NCI-H69 (cell line): Measurements from ENCODE around the gene FGFR1OP2.
"Not testable (repeated sequence)": the region's sequence is repeated elsewhere in the genome, so short reads cannot be mapped to it uniquely, and the experiment has no call there.

Experiments
- DNase-seq: peaks from one replicate; lab custom pipeline; 2025; lab: John Stamatoyannopoulos, UW

Gene FGFR1OP2

DNA sequence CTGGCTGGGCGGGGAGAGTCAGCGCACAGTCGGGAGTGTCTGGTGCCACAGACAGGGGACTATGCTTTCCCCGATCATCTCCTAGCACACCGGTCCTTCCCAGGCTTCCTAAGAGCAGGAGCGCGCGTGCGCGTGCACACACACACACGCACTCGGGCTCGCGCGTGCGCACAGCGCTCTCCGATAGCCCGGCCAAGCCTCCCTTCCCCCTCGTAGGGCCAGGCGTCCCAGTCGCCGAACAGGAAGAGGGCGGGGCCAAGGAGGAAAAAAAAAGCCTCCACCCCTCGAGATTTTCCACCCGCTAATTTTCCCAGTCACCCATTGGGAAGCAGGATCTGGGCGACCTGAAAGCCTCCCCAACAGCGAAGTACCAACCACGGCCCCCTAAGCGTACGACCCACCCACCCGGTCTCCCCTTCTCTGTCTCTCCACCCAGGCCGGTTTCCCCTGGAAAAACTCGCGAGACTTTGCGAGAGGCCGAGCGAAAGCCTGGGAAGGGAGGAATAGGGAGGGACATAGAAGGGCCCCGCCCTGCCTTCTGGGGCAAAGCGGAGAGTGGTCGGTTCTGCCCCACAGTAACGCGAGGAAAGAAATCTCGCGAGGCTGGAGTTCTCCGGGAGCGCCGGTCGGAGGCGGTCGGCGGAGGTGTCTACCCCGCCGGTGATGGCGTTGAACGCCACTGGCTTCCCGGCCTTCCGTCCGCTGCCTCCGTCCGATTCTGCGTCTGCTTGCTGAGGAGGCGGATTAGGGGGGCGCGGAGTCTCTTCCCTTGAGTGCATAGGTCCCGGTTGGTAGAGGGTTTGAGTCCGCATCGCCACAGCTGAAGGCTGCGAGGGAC is at the start of gene FGFR1OP2, which contains the start of gene INTS13:
Gene FGFR1OP2 (plus strand): TSS at position 608 of the 838 bp plus-strand sequence. CDS start 15,689 bp downstream, outside the sequence.
Gene INTS13 (minus strand): TSS at position 119 of the 838 bp plus-strand sequence. CDS start 1,178 bp downstream, outside the sequence.
- peak; percentile 96 for DNase-seq

DNA sequence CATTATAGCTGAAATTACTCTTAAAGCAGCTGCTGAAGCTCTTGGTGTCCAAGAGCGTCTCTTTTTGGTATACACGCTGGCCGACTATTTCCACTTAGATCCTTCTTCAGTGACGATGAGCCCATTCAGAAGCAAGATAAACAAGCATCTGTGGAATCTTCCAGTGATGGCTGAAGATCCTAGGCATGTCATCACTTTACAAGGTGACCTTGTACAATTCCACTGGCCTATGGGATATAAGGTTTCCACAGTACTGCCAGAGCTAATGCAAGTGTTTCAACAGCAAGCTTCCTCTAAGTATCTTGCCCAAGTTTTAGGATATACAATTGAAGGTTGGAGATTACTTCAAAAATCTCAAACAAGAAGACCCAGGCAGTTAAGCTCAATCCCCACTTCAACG is 47.5 kb upstream of the FGFR1OP2 start:
- no peak for DNase-seq

DNA sequence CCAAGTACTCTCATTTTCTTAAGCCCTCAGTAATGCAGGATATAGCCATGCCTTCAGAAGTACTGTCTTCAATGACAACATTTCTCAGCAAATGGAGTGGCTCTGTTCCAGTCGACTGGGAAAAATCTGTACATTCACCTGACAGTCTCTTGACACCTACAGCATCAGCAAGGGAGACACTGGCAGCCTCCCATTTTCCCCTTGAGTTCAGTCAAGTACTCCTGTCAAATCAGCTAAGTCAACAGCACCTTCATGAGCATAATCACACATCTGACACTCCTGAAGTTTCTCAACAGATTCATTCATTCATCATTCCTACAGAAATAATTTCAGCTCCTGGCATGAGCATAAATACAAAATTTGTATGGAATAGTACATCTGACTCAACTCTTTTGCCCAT is 46.6 kb upstream of the FGFR1OP2 start:
- no peak for DNase-seq

DNA sequence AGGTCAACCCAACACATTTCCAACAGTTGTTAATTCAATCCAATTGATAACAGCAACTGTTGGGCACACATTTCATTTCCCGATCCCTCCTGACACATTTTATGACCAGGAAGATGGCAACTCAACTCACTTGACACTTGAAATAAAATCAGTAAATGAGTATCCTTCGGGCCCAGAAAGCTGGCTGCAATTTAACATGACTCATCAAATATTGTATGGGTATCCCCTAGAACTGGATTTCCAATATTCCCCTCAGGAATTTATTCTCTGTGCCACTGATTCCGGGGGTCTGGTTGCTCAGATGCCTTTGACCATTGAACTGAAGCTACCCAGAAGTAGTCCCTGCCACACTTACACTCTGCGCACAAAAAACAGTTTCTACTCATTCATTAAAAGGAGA is 42.6 kb upstream of the FGFR1OP2 start:
- DNase-seq, result no peak

DNA sequence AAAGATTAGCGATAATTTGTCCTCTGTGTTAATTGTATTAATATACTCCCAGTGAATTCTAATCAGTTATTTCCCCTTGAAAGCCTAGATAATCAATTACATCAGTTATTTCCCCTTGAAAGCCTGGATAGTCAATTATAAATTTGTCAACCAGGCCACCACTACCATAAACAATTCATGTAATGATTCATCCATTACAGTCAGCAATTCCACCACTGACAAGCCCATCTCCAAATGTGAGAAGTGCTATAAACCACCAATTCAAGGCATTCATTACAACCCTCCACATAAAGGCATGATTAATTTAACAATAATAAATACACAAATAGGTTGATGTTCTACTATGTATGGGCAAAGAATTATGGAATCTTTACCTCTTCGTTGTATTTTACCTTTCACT is 41.4 kb upstream of the FGFR1OP2 start:
- no peak for DNase-seq

DNA sequence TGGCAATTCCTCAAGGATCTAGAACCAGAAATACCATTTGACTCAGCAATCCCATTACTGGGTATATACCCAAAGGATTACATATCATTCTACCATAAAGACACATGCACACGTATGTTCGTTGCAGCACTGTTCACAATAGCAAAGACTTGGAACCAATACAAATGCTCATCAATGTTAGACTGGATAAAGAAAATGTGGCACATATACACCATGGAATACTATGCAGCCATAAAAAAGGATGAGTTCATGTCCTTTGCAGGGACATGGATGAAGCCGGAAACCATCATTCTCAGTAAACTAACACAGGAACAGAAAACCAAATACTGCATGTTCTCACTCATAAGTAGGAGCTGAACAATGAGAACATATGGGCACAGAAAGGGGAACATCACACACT is 34.9 kb upstream of the FGFR1OP2 start:
- not testable (repeated sequence) for DNase-seq

DNA sequence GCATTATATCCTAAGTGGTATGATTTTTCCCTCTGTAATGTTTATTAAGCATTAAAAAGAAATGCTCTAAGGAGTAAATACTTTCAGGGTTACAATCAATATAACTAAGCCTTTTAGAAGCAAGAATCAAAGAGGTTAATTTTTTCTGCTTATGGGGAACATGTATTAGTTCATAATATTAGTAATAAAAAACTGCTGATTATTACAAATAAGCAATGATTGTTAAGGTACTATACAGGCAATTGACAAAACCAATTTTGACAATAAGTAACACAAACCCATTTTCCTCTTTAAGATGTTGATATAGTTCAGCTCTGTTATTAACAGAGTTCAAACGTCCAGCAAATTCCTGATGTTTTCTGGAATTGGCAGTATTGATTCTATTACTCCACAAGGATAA is 32.2 kb upstream of the FGFR1OP2 start:
- DNase-seq, result no peak

DNA sequence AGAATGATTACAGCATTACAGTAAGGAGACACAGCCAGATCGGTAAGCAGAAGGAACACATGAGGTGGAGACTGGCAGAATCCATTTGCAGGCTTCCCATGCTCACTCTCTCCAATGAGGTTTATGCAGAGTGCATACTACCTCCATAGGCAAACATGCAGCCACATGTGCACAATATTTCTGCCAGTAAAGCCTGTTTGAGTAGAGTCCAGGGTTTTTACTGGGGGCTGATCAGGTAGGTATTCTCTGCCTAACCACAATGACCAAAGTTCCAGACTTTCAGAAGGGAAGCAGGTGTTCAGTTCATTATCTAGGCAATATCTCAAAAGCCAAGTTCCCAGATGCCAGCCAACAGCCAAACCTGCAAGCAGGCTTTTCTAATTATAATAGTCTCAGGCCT is 31.6 kb upstream of the FGFR1OP2 start:
- DNase-seq, result peak; percentile 1

DNA sequence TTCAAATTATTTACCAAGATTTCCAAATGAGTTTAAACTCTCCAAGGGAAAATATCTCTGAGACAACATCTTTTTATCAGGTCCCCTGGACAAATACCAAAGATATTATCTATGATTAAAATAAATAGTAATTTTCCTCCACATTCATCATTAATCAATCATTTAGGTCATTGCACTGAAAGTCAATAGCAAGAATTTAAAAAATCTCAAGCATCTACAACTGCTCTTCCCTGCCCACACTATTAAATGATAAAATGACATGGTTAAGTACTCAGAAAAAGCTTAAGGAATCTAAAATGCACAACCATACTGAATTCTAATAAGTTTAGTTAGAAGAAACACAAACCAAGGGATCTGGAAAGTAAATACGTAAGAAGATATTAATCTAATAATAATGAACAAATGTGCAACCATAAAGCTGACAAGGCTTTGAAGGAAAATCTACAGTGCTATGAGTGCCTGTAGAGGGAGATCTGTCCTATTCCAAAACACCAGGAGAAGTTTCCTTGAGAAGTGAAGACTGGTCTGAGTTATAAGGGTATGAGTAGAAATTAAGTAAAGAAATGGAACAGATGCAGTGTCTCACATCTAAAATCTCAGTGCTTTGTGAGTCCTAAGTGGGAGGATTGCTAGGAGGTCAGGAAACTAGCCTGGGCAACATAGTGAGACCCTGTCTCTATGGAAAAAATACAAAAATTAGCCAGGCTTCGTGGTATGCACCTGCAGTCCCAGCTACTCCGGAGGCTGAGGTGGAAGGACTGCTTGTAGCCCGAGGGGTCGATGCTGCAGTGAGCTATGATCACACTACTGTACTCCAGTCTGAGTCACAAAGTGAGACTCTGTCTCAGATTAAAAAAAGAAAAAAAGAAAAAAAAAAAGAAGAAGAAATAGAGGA is 19.7 kb upstream of the FGFR1OP2 start:
- no peak for DNase-seq

DNA sequence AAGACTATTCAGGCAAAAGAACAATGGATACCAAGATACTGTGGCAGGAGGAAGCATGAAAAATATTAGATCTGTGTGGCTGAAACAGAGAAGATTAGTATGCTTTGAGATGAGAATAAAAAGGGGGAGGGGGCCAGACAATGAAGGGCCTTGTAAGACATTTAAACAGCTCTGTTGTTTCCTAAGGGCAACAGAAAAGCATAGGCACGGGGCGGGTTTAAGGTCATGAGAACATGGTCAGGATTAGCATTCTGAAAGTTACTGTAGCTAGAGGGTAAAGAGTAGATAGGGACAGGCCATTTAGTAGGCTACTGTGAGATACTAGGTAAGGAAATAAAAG is 19.1 kb upstream of the FGFR1OP2 start:
- DNase-seq, result no peak

DNA sequence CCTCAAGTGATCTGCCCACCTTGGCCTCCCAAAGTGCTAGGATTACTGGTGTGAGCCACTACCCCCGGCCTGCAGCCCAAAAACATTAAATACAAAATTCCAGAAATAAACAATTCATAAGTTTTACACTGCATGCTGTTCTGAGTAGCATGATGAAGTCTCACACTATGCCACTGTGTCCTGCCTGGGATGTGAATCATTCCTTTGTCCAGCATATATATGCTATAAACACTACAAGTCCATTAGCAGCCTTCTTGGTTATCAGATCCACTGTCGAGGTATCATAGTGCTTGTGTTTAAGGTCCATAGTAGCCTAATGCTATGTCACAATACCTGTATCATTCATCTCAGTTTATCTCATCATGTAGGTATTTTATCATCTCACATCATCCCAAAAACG is 16.4 kb upstream of the FGFR1OP2 start:
- no peak for DNase-seq

DNA sequence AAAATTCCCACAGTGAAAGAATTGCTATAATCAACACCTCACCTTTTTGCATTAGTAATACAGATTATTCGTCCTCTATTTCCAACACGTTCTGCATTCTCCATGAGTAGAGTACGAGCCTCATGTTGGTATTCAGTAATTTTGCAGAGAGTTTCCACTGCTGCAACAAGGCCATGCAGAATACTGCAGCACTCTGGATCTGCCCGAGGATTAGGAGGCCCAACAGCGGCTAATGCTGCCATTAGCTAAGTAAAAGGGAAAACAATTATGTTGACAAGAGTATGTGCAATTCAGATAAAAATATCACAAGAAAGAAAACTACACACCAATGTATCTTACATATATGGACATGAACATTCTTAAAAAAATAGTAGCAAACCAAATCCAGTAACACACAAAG is 9.6 kb upstream of the FGFR1OP2 start:
- no peak for DNase-seq

DNA sequence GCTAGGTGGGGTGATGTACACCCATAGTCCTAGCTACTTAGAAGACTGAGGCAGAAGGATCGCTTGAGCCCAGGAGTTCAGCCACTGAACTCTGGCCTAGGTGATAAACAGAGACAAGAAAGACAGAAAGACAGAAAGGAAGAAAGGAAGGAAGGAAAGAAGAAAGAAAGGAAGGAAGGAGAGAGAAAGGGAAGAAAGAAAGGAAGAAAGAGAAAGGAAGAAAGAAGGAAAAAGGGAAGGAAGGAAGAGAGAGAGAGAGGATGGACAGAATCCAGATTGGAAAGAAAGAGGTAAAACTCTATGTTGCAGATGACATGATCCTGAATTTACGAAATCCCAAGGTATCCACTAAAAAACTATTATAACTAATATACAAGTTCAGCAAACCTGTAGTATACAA is 8.7 kb upstream of the FGFR1OP2 start:
- no peak for DNase-seq

DNA sequence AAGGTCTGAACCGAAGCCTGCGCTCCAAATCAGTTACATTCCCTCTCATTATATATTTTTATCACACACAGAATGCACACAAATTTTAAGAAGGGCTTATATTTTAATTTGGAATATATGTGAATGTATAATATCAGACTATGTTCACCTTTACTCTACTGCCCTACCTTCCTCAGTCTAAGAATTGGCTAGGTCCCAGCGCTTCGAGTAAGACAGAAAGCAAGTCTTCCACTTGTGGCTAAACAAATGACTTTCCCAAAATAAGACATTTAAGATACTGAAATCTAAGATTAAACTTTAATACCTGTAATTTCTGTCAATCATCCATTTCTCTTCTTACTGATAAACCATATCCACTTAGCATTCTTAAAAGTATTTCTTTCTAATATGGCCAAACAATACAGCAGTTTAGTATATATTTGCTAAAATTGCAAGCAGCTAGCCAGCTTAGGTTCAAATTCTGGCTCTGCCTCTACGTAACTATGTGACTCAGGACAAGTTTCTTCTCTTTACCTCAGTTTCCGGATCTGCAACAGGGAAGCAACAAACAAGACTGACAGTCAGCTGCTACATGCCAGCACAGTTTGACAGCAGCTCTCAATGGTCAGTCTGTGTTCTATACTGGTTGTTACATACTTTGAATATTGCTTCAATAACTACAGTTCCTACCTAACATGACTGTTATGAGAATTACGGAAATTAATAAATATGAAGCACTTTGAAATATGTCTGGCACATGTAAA is 2.5 kb upstream of the FGFR1OP2 start:
- DNase-seq, result no peak

DNA sequence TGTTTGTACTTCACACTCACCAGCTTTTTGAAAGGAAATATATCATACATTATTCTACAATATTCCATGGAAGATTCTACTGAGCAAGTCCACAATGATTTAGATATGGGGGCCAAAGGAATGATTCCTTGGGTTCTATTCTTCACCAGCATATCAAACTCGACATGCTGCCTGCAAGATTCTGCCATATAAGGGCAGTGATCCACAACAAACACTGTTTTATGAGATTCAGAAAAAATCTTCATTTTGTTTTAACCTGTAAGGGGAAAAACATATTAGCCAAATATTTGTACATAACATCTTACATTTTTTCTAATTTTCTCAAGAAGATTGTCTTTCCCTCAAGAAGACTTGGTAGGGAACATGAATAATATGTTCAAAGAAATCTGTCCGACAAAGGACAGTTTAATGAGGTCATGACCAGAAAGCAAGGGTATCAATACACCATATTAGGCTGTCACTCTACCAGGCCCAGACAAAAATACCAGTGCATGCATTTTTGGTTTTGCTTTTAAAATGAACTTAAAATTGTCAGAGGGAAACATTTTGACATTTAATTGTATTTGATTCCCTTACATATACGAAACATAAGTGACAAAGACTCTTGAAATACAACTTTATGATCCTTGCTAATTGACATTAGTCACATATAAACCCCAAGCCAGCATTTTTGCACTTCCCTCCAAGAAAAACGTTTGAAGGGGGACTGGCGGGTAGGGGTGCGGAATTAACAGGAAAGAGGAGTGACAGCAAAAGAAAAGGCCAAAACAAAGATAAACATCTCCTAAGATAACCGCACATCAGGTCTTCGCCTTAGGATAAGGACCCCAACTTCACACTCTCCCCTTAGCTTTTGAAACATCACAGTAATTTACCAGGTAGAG is 1.5 kb upstream of the FGFR1OP2 start:
- no peak for DNase-seq

DNA sequence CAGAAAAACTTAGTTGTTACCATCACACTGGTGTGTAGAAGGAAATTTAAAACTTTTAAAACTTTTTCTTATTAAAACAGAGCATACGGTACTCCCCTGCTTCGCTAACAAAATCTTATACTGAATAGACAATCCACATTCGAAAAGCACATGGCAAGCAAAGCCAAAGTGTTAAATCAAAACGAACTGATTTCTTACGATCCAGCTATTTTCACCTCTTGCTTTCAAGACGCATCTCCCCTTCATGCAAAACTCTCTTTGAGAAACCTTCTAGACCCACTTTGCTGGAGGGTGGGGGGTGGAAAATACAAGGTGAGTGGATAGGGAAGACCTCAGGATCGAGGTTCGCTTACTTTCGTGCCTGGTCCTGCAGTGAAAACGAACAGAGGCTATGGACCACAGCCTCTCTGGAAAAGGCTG is 817 bp upstream of the FGFR1OP2 start:
- DNase-seq, result no peak

DNA sequence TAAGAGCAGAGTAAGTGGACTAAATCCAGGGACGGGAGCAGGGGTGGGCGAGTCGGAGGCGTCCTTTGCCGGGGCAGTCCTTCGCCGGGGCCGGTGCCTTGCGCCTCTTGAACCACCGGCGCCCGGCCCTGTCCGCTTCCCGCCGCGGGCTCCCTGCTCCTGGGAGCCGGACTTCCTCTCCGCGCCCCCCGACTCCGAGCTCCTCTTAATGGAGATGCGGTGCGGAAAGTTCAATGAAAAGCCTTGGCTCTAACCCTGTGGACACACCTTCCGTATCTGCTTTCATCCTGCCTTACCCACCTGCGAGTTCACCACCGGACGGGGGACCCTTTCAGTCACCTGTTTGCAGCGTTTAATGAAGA is 412 bp downstream of the FGFR1OP2 start:
- DNase-seq, result peak; percentile 65

DNA sequence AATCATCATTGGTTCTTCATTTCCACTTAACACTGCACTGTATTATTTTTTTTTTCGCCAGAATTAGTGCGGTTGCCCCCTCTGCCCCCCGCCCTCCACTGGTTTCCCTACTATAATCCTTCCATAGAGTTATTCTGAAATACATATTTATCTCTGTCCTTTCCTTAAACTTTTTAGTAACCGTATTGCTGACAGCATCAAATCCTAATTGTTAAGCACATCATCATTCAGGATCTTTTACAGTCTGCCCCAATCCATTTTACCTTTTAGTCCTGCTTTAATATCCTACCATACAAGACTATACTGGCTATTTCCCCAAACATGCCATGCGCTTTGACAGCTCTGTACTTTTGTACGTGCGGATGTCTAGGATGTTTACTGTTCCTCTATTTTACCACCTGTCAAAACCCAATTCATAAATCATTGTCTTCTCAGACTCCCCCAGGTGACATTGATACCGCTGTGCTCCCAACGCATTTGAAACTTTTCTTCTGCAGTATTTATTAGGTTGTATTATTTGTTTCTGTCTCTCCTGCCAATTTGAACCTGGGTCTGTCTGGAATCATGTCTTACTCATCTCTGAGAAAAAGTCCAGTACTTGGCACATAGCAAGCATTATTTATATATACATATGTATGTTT is 1.0 kb downstream of the FGFR1OP2 start:
- peak; percentile 7 for DNase-seq

DNA sequence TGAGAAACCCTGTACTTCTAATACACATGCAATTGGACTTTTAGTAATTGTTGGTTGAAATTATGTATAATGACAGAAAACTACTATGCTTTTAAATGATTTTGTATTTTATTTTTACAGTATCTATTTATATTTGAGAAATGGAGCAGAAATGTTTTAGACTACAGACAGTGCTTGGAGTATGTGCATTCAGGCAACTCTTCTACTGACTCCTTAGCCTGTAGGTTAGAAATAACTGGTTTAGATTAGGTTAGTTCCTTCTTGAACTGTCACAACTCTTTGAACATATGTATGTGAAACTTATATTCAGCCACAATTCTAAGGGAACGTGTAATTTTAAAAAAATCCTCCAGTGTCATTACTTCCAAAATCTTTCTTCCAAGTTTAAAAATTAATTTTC is 1.7 kb downstream of the FGFR1OP2 start:
- DNase-seq, result no peak

DNA sequence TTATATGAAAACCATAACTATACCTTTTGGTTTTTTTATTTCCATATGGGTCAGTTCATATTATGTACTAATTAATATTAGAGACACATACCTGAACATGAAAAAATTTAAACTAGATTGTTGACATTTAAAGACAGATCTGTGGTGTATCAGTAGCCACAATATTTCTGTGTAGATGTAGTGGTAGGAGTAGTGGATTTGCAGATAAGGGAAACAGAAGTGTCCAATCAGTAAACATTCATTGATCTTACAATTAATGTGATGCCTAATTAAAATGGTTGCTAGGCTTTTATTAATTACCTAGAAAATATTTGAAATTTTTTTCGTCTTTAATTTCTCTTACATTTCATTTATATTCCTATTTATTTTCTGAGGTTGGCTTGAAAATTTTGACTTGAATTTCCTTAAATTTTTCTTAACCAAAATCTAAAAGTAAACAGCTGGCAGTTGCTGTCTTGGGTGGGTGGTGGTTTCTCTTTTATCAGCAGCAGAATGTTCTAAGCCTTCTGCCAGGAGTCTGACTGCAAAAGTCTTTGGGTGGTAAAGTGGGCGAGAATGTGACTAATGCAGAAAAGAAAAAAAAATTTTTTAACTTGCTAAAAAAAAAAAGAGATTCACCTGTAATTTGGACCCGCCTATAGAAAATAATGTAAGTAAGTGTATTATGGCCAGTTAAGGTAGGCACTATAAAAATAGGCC is 2.4 kb downstream of the FGFR1OP2 start:
- no peak for DNase-seq
